ENCODE measurements around the gene MMP24OS.
"Not testable (repeated sequence)": the region's sequence is repeated elsewhere in the genome, so short reads cannot be mapped to it uniquely, and the experiment has no call there.

Gene MMP24OS

DNA sequence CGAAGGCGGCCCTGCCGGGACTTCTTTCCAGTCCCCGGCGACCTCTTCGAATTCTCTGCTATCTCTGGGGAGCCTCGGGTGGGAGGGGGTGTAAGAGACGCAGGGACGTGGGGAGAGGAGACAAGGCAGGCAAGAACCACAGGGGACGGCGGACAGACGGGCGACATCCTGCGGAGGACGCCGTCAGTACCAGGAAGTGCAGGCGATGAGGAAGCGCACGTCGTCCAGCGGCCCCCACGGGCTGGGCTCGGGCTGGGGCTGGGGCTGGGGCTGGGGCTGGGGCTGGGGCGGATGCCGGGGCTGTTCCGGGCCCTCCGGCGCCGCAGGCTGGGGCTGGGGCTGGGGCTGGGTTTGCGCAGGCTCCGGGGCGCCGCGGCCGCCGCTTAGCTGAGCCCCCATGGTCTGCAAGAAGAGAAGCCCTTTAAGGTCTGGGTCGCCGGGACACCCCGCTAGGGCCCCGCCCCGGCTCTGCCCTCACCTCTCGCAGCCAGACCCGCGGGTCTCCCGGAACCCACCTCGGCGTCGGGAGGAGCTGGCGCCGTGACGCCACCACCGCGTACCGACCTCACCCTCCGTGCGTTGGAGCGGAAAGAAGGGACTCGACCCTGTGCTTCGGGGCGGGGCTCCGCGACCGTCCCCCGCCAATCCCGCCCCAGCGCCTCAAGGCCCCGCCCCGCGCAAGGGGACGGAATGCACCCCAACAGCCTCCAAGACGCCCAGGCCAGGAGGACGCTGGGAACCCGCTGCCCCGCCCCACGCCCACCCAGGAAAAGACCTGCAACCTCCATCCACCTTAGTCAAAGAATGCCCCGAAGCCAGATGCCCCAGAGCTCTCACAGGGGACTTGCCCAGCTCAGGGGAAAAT is at the start of gene MMP24OS:
Gene MMP24OS, minus strand, starts transcription at position 592 of the 865 bp plus-strand sequence. Its CDS starts 193 bp downstream, at position 399.
- DNase-seq (ENCODE audit: low spot score): peak; percentile 97

DNA sequence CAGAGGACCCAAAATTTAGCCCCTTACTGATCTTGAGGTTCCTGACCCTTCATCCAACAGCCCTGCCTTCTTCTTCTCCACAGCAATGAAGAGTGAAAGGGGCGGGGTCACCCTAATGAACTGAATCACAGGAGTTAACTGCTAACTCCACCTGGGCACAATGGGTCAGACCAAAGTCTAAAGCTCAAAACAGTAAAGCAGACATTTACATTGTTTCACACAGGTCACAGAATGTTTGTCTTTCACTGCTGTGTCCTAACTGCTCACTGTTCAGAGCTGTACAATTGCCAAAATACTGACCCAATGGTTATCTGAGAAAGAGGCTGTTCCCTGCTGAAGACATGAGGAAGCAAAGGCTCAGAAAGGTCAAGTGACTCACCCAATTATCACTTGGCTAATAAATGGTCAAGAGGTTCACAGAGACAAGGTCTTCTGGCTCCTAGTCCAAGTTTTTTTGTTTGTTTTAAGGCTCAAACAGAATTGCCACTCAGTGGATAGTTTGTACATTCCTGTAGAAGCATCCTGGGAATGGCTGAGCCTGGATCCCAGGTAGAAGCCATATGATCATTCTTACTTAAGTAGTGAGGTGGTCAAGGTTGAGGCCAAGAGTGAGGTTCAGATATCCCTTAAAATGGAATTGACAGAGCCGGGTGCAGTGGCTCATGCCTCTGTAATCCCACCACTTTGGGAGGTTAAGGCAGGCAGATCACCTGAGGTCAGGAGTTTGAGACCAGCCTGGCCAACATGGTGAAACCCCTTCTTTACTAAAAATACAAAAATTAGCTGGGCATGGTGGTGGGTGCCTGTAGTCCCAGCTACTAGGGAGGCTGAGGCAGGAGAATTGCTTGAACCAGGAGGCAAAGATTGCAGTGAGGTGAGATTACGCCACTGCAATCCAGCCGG is 49.4 kb upstream of the MMP24OS start:
- no peak for DNase-seq (ENCODE audit: low spot score)

DNA sequence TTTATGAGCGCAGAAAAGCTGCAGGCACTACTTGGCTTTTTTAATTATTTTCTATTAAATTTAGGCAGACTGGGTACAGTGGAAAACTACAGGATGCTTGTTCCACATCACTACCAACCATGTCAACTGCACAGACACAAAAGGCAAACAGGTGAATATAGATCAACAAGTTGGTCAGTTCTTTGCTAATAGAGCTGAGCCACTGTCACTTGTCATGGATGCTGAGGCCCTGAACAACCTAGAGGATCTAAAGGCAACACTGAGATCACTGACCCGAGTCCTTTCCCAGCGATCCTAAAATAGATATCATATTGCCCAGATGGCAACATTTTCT is 48.8 kb upstream of the MMP24OS start:
- DNase-seq (ENCODE audit: low spot score): no peak

DNA sequence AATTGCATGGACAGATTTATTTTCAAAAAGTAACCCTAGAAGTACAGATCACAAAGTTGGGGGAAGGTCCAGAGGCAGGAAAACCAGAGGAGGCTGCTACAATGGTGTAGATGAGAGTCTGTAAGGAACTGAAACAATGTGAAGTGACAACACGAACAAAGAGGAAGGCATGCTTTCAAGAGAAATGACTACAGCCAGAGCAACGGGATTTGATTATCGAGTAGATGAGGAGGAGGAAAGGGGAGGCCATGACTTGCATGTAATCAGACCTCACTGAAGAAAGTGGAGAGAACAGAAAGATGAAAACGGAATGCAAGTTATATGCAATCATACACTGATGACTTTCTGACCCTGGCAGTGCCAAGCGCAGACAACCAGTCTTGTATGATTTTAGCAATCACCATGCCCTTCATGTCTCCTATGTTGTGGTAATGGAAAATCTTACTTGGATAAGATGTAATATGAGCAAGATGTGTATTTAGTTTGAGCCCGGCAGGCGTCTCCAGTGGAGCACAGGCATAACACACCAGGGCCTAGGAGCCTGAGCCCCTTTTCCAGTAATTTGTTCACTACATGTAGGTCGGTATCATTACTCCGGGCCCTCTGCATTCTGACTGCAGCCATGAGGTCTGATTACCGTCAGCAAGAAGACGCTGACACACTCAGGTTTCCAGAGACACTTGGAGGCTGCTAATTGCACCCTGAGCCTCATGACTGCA is 48.3 kb upstream of the MMP24OS start:
- no peak for DNase-seq (ENCODE audit: low spot score)

DNA sequence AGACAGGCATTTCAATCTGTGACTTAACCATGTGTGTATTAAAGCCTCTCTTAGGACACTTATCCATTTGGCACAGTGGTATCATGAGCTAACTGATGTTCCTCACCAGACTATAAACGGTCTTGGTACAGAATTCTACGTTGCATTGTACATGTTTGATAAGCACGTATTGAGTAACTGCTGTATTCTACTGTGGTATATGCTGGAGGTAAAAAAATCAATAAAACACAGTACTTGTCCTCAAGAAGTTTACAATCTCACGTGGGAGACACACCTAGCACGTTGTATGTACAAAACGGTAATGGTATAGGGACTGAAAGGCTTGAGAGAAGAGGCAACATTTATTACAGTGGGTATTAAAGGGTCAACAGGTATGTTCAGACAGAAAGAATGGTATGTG is 47.5 kb upstream of the MMP24OS start:
- no peak for DNase-seq (ENCODE audit: low spot score)

DNA sequence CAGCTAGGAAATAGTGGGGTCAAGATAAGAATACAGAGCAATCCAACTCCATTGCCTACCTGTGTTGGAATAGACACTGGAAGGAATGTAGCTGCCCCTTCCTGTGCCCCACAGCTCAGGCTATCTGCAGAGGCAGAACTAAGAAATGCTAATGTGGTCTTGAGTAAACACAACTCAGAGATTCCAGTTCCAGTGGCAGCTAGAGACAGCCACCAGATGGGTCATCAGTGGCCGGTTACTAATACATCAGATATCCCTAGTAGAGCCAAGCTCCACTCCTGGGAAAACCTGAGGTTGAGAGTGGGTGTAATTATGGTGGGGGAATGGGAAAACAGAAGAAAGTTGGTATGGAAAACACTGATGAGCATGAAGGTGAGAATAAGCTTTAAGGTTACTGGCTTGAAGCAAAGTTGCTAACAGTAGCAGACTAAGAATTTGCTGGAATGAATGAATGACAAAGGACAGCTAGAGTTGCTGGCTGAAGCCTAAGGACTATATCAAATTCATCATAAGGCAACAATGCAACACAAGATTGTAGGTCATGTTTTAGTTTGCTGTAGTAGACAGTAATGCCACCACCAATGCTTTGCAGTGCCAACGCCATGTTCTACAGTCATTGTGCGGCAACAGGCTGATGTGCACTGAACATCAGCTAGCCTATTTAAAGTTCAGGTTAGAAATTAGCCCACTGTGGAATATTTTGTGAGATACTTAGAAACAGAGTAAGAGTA is 42.6 kb upstream of the MMP24OS start:
- DNase-seq (ENCODE audit: low spot score): peak; percentile 51

DNA sequence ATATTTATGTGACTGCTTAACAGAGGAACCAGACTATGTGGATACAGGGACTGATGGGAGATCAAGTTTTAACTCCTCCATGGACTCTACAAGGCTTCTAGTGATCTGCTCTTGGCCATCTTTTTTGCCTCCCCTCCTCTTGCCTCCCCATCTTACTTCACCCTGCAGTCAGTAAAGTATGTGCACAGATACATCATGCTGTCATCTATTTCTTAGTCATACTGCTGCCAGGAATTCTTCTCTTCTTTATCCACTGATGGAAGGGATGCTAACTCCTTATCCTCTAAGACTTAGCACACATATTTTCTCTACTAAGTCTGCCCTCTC is 41.9 kb upstream of the MMP24OS start:
- peak; percentile 52 for DNase-seq (ENCODE audit: low spot score)

DNA sequence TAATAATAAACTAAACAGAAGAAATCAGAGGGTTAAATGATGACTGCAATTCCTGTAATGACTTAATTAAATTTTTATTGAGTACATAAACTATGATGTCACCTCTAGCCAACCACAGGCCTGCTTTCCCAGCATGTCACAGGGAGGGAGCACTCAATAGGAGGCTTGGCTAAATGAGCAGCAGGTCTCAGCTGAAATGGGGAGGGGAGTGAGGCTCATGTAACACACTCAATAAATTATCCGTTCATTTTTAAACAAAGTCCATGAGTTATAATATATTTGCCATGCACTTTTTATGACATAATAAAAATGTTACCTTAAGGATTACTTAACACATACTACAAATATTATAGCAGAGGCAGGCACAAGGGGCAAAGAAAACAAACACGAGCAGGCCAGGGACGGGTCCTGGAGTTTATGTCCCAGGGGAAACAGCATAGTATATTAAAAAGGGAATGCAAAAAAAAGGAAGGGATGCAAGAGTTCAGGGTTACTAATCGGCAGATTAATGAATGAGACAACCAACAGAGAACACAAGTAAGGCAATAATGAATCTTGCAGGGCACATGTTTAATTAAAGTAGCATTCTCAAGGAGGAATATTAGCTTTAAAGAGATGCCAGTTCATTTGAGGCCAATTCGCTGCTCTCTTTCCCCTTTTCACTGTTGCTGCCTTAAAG is 41.4 kb upstream of the MMP24OS start:
- no peak for DNase-seq (ENCODE audit: low spot score)

DNA sequence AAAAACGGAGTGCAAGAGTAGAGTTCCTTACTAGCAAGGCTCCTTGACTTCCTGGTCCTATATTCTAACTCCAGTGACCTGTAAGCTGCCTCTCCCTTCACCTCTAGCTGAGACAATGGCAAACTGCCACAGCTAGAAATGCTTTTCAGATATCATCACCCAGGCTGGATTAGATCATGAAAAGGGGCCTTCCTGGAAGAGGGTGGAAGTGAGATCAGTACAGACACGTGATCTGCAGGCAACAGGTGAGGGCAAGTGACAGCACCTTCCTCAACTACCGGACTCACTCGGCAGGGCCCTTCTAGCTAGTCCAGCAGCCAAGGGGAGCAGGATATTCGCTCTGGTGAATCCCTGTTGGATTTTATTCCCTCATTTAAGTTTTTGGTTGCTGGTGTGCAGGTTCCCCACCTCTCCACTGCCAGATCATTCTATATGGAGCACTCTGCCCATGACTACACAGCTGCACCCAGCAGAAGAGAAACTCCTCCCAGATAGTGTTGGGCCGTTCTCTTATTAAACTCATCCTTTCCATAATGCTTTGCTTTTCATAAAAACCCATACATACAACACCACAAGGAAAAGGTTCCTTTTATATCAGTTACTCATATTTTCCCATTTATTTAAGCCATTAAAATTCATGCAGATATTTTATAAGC is 40.7 kb upstream of the MMP24OS start:
- peak; percentile 44 for DNase-seq (ENCODE audit: low spot score)

DNA sequence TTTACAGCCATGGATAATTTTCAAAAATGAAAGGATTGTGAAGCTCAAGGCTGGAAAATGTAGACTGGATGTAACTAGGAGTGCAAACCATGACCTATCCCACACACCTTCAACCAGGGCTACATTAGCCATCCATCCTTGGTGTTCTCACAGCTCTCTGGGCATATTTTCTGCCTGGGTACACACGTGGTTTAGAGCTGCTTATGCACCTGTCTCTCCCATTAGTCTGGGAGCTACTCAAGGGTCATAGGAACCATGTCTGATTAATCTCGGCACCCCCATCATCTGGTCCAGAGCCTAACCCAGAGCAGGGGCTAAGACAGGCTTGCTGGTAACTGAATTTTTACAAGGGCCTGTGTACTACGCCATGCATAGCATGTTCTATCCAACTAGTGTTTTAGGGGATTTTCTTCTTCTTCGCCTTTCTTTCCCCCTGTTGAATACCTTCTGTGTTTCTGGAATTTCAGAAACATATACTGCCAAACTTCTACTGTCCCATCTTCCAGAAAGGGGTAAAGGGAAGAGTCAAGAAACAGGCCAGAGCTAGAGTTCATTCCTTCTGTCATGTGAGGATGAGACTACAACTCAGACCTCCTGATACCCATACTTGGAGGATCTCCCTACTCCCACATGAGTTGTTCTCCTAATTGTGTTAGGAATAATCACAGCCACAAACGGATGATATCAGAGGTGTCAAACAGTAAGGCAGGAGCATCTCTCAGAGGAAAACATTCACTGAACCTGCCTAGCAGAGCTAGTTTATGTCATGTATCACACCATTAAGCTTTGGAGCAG is 39.7 kb upstream of the MMP24OS start:
- DNase-seq (ENCODE audit: low spot score): no peak

DNA sequence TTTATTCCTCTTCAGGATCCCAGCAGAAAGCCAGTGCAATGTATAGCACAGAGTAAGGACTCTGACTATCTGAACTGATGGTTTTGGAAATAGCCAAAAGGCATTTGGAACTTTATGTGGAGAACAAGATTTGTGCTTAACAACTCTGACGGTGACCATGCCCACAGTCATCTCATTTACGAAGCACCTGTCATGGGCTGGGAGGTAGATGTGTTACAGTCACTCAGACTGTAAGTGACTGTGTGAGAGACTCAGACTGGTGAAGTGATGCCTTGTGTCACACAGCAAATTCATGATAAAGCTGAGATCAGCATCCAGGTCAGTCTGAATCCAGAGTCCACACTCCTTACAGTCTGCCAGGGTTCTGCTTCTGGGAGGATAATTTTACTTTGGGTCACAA is 38.2 kb upstream of the MMP24OS start:
- no peak for DNase-seq (ENCODE audit: low spot score)

DNA sequence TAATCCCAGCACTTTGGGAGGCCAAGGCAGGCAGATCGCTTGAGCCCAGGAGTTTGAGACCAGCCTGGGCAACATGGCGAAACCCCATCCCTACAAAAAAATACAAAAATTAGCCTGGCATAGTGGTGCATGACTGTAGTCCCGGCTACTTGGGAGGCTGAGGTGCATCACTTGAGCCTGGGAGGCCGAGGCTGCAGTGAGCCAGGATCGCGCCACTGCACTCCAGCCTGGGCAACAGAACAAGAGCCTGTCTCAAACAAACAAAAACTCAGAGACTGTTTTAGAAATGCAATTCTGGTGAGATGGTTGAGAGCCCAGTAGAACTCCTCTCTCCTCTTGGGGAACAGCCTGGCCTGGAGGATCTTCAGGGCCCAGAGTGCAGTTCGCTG is 37.7 kb upstream of the MMP24OS start:
- DNase-seq (ENCODE audit: low spot score): not testable (repeated sequence)

DNA sequence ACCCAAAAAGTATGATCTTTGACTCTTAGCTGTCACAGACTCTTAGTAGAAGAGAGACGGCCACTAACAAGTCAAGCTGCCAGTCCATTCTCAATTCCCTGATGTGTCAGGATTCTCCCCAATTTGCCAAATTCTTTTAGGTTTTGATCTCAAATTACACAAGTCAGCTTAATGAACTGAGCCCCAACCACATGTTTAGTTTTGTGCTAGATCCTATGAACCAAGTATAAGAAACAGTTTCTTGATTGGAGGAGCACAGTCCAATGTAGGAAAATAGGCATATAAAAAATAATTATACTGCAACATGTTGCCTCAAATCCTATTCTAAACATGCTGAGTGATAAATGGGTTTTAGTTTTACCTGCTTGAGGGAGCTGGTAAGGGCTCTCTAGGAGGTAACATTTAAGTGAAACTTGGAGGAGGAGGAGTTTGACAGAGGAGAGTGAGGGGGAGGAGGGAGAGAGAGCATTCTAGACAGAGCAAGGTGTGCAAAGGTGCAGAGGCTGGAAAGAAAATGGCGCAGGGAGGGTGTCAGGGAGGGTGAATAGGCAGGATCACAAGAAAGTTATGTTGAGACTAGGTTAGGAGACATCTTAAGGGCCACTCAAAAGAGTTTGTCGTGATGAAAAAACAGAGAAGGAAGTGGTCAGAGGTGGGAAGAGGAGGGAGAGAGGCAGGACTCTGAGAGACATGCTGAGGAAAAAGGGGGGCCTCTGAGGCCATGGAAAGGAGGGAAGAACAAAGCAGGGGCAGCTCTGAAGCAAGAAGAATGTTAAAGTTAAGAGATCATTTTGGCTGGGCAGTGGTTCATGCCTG is 37.1 kb upstream of the MMP24OS start:
- no peak for DNase-seq (ENCODE audit: low spot score)

DNA sequence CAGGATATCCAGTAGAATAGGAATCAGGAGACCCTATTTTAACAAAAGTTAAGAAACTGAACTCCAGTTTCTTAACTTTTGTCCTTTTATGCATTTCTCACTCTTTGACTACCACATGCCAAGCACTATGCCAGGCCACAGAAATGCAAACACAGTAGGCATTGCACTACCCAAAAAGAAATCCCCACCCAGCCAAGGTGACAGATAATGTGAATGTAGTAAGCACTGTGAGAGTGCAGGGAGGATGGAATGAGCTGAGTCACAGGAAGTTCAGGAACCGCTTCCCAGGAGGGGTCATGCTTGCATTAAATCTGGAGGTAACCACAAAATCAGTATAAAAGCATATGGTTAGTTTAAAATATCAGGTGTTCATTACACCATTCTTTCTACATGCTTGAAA is 34.4 kb upstream of the MMP24OS start:
- DNase-seq (ENCODE audit: low spot score): peak; percentile 79

DNA sequence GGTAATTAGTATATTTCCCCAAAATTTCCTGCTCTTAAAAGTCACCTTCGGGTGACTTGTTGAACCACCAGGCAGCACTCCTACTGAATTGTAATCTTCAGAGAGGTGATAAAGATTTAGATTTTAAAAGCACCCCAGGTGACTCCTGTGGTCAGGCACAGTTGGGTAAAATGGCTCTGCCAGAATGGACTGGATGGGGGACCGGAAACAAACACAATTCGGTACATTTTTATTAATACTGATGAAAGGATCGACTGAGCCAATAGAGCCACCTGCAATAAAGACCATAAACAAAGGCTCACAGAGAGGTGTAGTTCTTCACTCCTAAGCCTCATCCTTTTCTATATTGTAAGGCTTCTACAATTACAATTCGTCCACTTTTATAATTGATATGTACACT is 33.9 kb upstream of the MMP24OS start:
- no peak for DNase-seq (ENCODE audit: low spot score)

DNA sequence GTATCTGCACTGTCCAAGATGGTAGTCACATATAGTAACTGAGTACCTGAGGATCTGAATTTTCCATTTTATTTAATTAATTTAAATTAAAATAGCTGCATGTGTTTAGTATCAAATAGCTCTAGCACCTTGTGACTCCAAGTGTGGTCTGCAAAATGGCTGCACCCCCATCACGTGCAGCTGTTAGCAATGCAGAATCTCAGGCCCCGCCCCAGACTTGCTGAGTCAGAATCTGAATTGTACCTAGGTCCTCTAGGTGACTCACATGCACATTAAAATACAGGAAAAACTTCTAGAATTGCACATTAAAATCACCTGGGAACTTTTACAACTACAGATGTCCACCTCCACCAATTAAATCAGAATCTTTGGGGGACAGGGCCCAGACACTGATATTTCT is 33.5 kb upstream of the MMP24OS start:
- no peak for DNase-seq (ENCODE audit: low spot score)

DNA sequence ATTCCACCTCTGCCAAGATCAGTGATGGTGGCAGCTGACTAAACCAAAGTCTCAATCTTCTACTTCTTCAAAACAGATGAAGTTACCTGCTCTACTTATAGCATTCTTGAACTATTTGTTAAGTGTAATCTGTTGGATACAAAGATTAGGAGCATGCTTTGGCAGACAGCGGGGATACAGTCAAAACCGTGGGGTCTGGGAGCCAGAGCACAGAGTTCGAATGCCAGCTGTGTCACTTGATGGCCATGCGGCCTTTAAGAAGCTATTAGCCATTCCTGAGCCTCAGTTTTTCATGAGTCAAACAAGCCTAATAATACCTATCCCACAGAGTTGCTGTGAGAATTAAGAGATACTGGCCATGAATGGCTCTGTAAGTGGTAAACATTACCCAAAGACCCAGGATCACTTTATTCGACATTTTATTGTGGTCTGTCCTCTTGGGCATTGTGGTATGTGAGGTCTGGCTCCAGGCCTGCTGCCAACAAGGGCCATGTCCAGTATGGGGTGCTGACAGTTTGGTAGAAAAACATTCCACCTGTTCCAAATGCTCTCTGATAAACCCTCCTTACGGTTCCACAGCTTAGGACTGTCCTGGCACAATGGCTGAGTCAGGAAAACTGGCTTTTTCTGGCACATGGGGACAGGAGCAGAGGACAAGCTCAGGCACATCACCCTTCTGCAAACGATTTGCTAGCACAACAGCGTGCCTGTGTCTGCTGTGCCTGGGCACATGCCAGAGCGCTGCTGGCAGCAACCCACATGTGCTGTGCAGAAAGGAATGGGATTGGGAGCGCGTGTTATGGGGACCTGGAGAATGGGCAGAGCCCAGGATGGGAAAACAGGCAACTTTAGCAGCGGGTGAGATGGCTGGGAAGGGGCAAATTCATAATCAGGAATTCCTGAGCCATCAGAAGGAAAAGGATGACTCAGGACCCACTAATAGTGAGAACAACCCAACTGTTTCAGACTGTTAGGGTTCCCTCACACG is 30.0 kb upstream of the MMP24OS start:
- peak; percentile 78 for DNase-seq (ENCODE audit: low spot score)

Data from GM03348 (cell line).